Activated T-cell treated with anti-CD3 and anti-CD28 coated beads, Interleukin-2, amount 50 U/mL, for 72 hours (primary cell): ENCODE results near the gene PLEKHG4B. TPM values are rescaled to one million over a fixed set of nuclear protein-coding genes. Genes with fewer than 3 reads are reported as not detected.
"Not testable (repeated sequence)": the region's sequence is repeated elsewhere in the genome, so short reads cannot be mapped to it uniquely, and the experiment has no call there.

Source experiments
- ATAC-seq, 2 donors: fragments of 150-1000 bp; cut with Tn5 transposase; replicated peaks in 1 of 2; 2 replicates each; pipeline ENCODE4 v1.10.0; 2021; ENCODE audit warnings: moderate library complexity in 2 of 2, mild to moderate bottlenecking in 1 of 2
- DNase-seq, 2 donors: peaks; one replicate each; pipeline ENCODE4 v3.0.0; 2021 to 2022; ENCODE audit warnings: mixed read lengths in 1 of 2
- H3K27ac Mint-ChIP-seq: one replicate; pipeline ENCODE4 v1.8.0; 2022; ENCODE audit warnings: mild to moderate bottlenecking, moderate library complexity, mixed read lengths
- H3K27me3 Mint-ChIP-seq: one replicate; pipeline ENCODE4 v1.8.0; 2022; ENCODE audit warnings: low read depth, mixed read lengths
- H3K36me3 Mint-ChIP-seq, 2 donors: one replicate each; pipeline ENCODE4 v1.8.0; 2022; ENCODE audit warnings: mixed read lengths in 2 of 2, mild to moderate bottlenecking in 1 of 2; ENCODE audit not compliant: insufficient read depth in 2 of 2
- H3K4me1 Mint-ChIP-seq: one replicate; pipeline ENCODE4 v1.8.0; 2022; ENCODE audit warnings: low read depth, mixed read lengths
- H3K4me3 Mint-ChIP-seq, 2 donors: one replicate each; pipeline ENCODE4 v1.8.0; 2022; ENCODE audit warnings: mild to moderate bottlenecking in 2 of 2, mixed read lengths in 2 of 2, moderate library complexity in 2 of 2
- H3K9me3 Mint-ChIP-seq, 2 donors: one replicate each; pipeline ENCODE4 v1.8.0; 2022; ENCODE audit warnings: mixed read lengths in 2 of 2
- total RNA-seq, 2 donors: library from RNA; stranded (reverse); gene quantifications; one replicate each; pipeline ENCODE4 v1.2.3, GENCODE V29; 2022

Gene PLEKHG4B
- total RNA-seq, 2 donors from 2014 or later, result not detected

DNA sequence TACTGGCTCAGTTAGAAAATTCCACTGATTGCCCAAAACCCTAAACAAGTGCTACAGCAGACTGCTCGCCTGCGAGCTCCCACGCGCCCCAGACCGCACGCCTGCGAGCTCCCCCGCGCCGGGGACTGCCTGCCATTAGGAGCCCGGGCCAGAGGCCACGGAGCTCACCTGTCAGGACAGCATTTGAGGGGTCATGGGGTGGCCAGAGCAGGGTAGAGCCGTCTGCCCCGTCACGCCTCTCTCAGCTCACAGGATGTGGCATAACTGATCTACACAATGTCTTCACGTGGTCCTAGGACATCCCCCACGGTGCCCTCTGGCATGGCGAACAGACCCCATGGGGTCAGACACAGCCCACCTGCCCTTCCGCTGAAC, 70.2 kb downstream of the PLEKHG4B start:
- no peaks in the 10 kb centered on the region for H3K9me3 Mint-ChIP-seq

DNA sequence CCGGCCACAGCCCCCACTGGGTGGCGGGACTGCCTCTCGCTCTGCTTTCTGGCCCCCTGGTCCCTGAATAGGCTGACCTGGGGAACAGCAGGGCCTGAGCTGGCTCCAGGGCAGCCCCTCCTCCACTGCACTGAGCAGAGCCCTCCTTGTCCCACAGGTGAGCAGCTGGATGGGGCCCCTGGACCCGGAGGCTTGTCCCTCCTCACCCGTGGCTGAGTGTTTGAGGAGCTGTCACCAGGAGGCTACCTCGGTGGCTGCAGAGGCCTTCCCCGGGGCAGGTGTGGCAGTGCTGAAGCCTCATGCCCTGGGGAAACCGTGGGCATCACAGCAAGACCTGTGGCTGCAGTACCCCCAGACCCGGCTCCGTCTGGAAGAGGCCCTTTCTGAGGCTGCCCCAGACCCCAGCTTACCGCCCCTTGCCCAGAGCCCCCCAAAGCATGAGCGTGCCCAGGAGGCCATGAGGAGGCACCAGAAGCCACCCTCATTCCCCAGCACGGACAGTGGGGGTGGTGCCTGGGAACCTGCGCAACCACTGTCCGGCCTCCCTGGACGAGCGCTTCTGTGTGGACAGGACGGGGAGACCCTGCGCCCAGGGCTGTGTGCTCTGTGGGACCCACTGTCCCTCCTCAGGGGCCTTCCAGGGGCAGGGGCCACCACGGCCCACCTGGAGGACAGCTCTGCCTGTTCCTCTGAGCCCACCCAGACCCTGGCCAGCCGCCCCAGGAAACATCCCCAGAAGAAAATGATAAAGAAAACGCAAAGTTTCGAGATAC, 70.8 kb downstream of the PLEKHG4B start:
- Mint-ChIP-seq H3K27me3 (peaks cover 12% of the 10 kb centered on the region), H3K27ac (no peak overlapping the region), H3K9me3 (no peaks in the 10 kb centered on the region), H3K4me3 (no peak overlapping the region), H3K4me1 (no peaks in the 10 kb centered on the region), H3K36me3 (no peaks in the 10 kb centered on the region)
- ATAC-seq, result no peak
- DNase-seq, result no peak

More for the DNA sequence above, 70.2 kb downstream of the PLEKHG4B start:
- Mint-ChIP-seq H3K36me3 (no peaks in the 10 kb centered on the region), H3K27me3 (peaks cover 12% of the 10 kb centered on the region), H3K4me1 (no peaks in the 10 kb centered on the region), H3K27ac (no peak overlapping the region), H3K4me3 (no peak overlapping the region)
- ATAC-seq (no peak), DNase-seq (no peak)

DNA sequence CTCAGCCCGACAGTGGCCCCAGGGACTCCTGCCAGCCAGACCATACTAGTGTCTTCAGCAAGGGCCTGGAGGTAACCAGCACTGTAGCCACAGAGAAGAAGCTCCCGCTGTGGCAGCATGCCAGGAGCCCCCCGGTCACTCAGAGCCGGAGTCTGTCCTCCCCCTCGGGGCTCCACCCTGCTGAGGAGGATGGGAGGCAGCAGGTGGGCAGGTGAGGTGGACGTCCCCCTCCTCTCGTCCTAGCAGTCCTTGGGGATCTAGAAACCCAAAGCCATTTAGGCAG, 71.3 kb downstream of the PLEKHG4B start:
- ATAC-seq, result no peak
- no peaks in the 10 kb centered on the region for H3K9me3 Mint-ChIP-seq

DNA sequence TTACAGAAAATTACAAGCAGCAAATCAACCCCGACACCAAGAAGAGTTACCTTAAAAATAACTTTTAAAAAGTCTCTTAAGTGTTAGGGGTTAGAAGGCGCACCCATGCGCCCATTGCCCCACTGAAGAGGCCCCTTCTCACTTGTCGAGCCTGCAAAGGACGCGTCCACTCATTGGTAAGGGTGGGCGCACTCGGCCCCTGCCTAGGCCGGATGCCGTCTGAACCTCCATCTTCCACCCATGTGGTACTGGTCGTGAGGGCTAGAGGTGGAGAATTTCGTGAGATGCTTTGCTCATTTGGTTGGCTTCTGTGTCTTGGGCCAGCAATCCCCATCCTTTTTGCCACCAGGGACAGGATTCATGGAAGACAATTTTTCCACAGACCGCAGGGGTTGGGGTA, 71.9 kb downstream of the PLEKHG4B start:
- no peaks in the 10 kb centered on the region for H3K9me3 Mint-ChIP-seq
- H3K27ac Mint-ChIP-seq, result no peak overlapping the region
- no peak for ATAC-seq
- H3K4me3 Mint-ChIP-seq, result no peak overlapping the region
- no peaks in the 10 kb centered on the region for H3K4me1 Mint-ChIP-seq
- no peak for DNase-seq
- peaks cover 12% of the 10 kb centered on the region for H3K27me3 Mint-ChIP-seq
- no peaks in the 10 kb centered on the region for H3K36me3 Mint-ChIP-seq

More for the DNA sequence above, 71.3 kb downstream of the PLEKHG4B start:
- Mint-ChIP-seq H3K4me3 (no peak overlapping the region), H3K27ac (no peak overlapping the region), H3K4me1 (no peaks in the 10 kb centered on the region), H3K27me3 (peaks cover 12% of the 10 kb centered on the region), H3K36me3 (no peaks in the 10 kb centered on the region)
- no peak for DNase-seq

DNA sequence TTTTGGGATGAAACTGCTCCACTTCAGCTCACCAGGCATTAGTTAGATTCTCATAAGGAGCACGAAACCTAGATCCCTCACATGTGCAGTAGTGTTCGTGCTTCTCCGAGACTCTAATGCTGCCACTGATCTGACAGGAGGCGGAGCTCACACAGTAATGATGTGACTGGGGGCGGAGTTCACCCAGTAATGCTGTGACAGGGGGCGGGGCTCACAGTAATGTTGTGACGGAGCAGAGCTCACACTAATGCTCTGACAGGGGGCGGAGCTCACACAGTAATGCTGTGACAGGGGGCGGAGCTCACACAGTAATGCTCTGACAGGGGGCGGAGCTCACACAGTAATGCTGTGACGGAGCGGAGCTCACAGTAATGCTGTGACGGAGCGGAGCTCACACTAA, 72.3 kb downstream of the PLEKHG4B start:
- H3K4me1 Mint-ChIP-seq, result no peaks in the 10 kb centered on the region
- H3K9me3 Mint-ChIP-seq, result no peaks in the 10 kb centered on the region
- no peak for ATAC-seq

DNA sequence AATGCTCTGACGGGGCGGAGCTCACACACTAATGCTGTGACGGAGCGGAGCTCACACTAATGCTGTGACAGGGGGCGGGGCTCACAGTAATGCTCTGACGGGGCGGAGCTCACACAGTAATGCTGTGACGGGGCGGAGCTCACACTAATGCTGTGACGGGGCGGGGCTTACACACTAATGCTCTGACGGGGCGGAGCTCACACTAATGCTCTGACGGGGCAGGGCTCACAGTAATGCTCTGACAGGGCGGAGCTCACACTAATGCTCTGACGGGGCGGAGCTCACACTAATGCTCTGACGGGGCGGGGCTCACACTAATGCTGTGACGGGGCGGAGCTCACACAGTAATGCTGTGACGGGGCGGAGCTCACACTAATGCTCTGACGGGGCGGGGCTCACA, 72.8 kb downstream of the PLEKHG4B start:
- not testable (repeated sequence) for H3K4me1 Mint-ChIP-seq, H3K9me3 Mint-ChIP-seq, H3K4me3 Mint-ChIP-seq, DNase-seq, H3K27ac Mint-ChIP-seq, H3K27me3 Mint-ChIP-seq, ATAC-seq, H3K36me3 Mint-ChIP-seq

More for the DNA sequence above, 72.3 kb downstream of the PLEKHG4B start:
- Mint-ChIP-seq H3K36me3 (no peaks in the 10 kb centered on the region), H3K4me3 (no peak overlapping the region), H3K27ac (no peak overlapping the region), H3K27me3 (peaks cover 10% of the 10 kb centered on the region)
- no peak for DNase-seq

DNA sequence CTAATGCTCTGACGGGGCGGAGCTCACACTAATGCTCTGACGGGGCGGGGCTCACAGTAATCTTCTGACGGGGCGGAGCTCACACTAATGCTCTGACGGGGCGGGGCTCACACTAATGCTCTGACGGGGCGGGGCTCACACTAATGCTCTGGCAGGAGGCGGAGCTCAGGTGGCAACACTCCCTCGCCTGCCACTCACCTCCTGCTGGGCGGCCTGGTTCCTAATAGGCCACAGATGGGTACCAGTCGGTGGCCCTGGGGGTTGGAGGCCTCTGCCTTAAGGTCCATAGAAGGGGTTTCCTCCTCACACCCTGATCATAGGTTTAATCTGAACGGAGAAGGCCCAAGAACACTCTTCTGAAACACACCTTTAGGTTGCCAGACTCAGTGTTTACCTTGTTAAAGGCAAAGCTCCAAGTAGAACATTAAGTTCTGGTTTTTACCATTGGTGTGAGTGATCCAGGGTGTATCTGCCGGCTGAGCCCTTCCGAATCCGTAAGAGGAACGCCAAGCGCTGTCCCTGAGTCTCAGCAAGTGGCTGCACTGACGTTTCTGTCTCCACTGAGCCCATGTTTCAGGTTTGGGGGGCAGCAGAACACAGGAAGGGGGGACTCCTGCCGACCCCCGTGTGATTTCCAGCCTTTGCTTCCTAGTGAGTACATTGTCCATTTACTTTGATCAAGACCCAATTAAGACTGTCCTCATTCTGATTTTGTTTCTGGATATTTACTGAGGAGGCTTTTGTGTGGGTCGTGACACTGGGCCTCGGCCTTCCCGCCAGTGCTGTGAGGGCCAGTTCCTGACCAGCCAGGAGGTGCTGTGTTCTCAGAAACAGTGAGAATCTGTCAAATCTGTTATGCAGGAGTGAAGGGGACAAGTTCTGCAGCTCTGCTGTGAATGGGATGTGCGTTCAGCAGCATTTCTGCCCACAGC, 74.7 kb downstream of the PLEKHG4B start:
- H3K4me3 Mint-ChIP-seq, result no peak overlapping the region
- no peaks in the 10 kb centered on the region for H3K9me3 Mint-ChIP-seq
- no peak overlapping the region for H3K27ac Mint-ChIP-seq
- H3K36me3 Mint-ChIP-seq, result no peaks in the 10 kb centered on the region
- no peaks in the 10 kb centered on the region for H3K27me3 Mint-ChIP-seq
- no peak for DNase-seq
- no peak for ATAC-seq
- no peaks in the 10 kb centered on the region for H3K4me1 Mint-ChIP-seq

DNA sequence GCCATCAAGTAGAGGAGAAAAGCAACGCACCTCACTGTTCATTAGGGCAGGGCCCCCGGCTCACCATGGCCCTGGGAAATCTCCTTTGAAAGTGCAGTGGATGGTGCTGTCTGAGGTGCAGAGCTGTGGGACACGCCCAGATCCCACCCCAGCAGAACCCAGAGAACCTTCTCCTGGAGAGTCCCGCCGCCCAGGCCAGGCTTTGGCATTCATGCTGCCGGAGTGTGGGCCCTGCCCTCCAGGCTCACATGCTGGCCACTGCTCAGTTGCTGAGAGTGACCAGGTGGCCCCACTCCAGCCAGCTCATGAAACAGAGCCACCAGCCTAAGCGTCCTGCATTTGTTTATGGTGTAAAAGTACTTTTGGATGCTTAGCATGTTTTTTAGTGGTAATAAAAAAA, 75.5 kb downstream of the PLEKHG4B start:
- no peak for DNase-seq
- Mint-ChIP-seq H3K9me3 (no peaks in the 10 kb centered on the region), H3K27ac (no peak overlapping the region), H3K4me3 (no peak overlapping the region), H3K4me1 (no peaks in the 10 kb centered on the region), H3K27me3 (no peaks in the 10 kb centered on the region), H3K36me3 (no peaks in the 10 kb centered on the region)
- no peak for ATAC-seq

DNA sequence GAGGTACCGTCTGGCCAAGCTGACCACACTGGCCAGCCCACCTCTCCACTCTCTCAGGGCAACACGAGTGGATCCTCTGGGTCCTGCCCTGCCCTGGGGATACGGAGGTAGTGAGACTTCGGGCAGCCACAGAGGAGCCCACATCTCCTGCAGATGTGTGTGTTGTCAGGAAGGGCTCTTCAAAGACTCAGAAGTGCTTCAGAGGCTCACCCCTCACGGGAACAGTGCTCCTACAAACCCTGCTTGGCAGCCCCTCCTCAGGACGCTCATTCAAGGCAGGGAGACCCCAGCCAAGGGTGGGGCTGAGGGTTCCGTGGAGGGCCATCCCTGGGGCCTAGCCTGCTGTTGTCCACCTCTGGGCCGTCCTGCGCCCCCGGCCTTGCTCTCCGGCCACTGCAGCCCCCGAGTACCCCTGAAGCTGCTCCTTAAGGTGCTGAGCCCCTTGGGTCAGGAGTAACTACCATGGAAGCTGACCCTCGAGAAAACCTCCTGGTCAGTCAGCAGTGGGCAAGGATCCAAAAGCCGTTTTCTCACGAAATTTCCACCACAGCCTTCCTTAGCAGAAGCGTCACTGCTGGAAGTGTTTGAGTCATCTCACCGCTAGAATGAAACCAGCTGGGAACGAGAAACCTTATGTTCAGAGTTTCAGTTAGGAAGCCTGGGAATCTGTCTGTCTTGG, 76.2 kb downstream of the PLEKHG4B start:
- Mint-ChIP-seq H3K4me1 (no peaks in the 10 kb centered on the region), H3K4me3 (no peak overlapping the region), H3K27me3 (no peaks in the 10 kb centered on the region), H3K36me3 (no peaks in the 10 kb centered on the region), H3K27ac (no peak overlapping the region), H3K9me3 (no peaks in the 10 kb centered on the region)
- no peak for ATAC-seq
- no peak for DNase-seq

DNA sequence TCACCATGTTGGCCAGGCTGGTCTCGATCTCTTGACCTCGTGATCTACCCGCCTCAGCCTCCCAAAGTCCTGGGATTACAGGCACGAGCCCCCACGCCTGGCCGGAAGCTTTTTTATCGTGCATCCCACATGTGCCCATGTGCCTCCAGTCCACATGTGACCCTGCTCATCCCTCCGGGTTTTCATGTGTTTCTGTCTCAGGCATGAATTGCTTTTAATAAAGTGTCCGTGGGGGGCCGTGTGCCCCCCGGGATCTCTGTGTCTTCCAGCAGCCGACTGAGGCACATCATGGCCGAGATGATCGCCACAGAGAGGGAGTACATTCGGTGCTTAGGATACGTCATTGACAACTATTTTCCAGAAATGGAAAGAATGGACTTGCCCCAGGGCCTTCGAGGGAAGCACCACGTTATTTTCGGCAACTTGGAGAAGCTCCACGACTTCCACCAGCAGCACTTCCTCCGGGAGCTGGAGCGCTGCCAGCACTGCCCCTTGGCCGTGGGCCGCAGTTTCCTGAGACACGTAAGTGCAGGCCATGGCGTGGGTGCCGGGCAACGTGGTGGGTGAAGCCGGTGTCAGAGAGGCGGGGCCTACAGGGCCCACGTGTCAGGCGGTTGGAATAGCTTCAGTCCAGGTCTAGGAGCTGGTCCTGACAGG, 77.2 kb downstream of the PLEKHG4B start:
- ATAC-seq (no peak), DNase-seq (no peak)
- H3K9me3 Mint-ChIP-seq, result no peaks in the 10 kb centered on the region
- no peaks in the 10 kb centered on the region for H3K27me3 Mint-ChIP-seq
- no peak overlapping the region for H3K27ac Mint-ChIP-seq
- H3K36me3 Mint-ChIP-seq, result no peaks in the 10 kb centered on the region
- no peaks in the 10 kb centered on the region for H3K4me1 Mint-ChIP-seq
- no peak overlapping the region for H3K4me3 Mint-ChIP-seq

DNA sequence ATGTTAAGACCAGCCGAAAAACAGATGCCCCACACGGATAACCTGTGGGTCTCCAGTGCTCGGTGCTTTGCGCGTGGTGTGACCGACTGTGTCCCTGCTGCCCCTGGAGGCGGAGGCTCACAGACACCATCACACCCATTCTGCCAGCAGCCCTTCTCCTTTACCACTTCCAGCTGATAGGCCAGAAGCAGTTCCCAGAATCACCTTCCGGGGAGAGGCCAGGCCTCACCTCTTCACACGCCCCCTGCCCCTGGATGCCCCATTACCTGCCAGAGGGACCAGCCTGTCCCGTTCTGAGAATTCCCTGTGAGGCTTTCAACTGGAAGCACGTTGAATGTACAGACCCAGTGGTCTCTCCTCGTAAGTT, 77.7 kb downstream of the PLEKHG4B start:
- Mint-ChIP-seq H3K27ac (no peak overlapping the region), H3K27me3 (no peaks in the 10 kb centered on the region), H3K9me3 (no peaks in the 10 kb centered on the region), H3K4me1 (no peaks in the 10 kb centered on the region), H3K36me3 (no peaks in the 10 kb centered on the region), H3K4me3 (no peak overlapping the region)
- no peak for DNase-seq
- ATAC-seq, result no peak

DNA sequence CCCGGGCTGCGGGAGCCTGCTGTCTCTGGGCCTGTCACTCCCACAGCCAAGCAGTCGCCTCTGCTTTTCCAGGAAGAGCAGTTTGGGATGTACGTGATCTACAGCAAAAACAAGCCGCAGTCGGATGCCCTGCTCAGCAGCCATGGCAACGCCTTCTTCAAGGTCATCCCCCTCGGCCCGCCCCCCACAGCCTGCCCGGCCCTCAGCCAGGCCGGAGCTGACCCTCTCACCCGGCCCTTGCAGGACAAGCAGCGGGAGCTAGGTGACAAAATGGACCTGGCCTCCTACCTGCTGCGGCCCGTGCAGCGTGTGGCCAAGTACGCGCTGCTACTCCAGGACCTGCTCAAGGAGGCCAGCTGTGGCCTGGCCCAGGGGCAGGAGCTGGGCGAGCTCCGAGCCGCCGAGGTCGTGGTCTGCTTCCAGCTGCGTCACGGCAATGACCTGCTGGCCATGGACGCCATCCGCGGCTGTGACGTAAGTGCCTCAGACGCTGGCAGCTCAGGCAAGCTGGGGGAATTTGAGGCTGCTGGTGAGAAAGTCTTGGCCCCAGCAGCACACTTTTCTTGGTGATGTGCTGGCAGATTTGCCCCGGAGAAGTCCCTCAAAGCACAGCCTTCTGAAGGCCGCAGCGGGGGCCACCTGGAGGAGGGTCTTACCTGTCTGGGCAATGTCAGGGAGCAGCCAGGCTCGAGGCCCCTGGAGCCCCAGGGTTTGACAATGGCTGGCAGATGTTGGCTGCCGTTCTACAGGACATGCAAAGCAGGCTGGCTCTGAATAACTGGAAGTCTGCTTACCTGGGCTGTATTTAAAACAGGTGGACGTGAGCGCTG, 79.2 kb downstream of the PLEKHG4B start:
- Mint-ChIP-seq H3K27me3 (no peaks in the 10 kb centered on the region), H3K9me3 (no peaks in the 10 kb centered on the region), H3K4me3 (no peak overlapping the region), H3K36me3 (no peaks in the 10 kb centered on the region), H3K4me1 (no peaks in the 10 kb centered on the region), H3K27ac (no peak overlapping the region)
- DNase-seq, result no peak
- ATAC-seq, result no peak
